DND-41 (cell line): ENCODE measurements around the gene RABL6.
"Not testable (repeated sequence)": the region's sequence is repeated elsewhere in the genome, so short reads cannot be mapped to it uniquely, and the experiment has no call there.

Experiments
- CTCF ChIP-seq: IDR thresholded peaks from 2 replicates; pipeline ENCODE4 v1.5.1; 2012; ENCODE audit warnings: borderline replicate concordance, low read length, moderate library complexity, mild to moderate bottlenecking; ENCODE audit not compliant: poor library complexity, severe bottlenecking; ENCODE audit errors: extremely low read depth
- EZH2 ChIP-seq: IDR thresholded peaks from 3 replicates; pipeline ENCODE4 v1.6.1; 2012; ENCODE audit warnings: borderline replicate concordance, low read depth, mild to moderate bottlenecking, moderate library complexity, low read length, inconsistent platforms; ENCODE audit not compliant: severe bottlenecking

DNA sequence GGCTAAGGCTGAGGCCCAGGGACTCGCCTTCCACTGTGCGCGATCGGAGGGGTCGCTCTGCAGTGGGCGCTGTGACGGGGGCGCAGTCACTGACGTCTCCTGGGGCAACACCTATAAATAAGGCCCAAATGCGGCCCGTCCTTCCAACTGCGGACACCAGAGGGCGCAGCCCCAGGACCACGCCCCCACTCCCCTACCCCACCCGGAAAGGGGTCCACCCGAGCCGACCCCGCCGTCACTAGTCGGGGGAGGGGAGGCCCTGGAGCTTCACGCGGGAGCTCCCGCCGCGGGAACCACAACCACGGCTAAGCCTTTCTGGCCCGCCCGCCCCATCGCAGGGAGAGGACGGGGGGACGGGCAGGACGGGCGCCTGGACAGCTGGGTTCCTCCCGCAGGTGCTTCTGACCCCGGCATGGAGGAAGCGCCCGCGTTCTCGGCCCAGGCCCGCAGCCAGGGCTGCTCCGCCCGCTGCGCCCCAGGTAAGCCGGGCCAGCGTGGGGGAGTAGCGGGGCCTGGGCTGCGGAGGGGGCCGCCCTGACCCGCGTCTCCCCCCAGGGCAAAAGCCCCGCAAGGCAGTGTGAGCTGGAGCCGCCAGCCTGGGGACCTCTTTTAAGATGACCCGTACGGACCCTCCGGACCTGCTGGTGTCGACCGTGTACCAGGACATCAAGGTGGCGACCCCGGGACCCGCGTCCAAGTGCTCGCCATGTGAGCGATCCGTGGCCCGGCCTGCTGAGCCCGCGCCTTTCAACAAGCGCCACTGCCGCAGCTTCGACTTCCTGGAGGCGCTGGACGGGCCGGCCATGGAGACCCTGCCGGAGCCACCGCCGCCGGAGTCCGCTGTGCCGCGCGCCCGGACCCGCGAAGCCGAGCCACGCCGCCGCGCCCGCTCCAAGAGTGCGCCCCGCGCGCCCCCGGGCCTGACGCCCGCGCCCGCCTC is 36.3 kb downstream of the RABL6 start:
- TF ChIP-seq CTCF = peak; percentile 33
- TF ChIP-seq EZH2 = not testable (repeated sequence)
